Kidney tubule cell (primary cell): ENCODE measurements around the gene STK32B.

Experiments
- DNase-seq: peaks from one replicate; pipeline ENCODE4 v3.0.0-alpha.2; 2018; ENCODE audit warnings: low spot score

The STK32B gene

DNA sequence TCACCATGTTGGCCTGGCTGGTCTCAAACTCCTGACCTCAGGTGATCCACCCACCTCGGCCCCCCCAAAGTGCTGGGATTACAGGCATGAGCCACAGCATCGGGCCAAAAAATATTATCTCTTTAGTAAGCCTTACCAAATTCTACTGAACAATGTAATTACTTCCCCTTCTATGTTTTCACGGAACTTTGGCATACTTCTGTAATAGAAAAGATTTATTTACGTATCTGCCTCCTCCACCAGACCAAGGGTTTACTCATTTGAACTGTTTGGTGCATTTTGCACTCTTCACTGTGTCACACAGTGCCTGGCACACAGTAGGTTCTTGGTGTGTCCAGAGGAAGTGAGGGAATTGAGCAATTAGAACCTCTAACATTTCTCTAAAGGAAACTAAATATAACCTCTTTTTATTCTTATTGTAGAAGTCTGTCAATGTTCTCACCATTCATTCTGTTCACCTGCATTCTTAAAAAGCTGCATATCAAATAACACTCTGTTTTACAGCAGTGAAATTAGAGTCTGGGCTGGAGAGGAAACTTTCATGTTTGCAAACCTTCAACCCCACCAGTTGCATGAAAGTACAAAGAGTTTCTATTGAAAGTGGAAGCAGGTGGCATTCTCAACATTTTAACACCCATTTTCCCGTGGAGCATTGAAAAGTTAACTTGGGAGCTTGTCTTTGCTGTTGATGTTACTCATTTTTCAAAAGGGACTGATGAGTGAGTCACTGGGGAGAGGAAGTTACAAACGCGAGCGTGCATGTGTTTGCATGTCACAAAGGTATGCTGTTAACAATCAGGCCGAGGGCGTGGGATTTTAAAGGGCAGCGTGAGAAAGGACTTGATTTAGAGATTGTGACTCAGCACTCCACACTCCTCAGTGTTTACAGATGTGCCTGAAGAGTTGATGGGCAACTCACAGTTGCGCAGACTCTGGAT, 314.1 kb downstream of the STK32B start:
- DNase-seq, result peak; percentile 95

DNA sequence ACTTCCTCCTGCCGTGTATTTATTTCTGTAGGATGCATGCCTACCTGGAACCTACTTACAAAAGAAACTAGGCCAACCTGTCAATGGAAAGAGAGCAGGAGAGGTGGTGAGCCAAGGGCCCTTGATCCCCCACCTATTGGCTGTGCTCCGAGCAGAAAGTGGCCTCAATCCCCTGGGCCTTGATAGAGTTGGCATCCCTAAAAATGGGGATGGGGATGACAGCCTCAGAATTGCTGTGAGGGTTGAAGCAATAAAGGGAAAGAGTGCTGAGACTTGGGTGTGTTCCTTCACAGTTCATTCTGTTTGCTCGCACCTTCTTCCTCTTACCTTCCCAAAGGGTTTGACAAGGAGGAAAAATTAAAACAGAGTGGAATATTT, 314.7 kb downstream of the STK32B start:
- DNase-seq, result no peak

DNA sequence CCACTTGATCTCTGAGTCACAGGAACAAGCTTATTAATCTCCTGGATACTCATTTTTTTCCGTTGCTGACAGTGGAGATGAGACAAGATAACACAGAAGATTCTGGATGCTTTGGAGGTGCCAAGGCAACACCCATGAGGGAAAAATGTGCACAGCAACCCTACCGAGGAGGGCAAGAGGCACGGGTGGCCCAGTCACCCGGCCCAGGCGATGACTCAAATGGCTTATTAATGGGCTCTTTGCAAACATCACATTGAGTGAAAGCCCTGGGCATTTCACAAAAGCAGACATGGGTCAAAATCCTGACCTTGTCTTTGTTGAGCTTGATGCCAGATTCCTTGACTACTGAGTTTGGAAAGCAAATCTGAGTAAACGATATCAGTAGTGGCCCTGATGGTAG, 315.1 kb downstream of the STK32B start:
- peak; percentile 62 for DNase-seq

DNA sequence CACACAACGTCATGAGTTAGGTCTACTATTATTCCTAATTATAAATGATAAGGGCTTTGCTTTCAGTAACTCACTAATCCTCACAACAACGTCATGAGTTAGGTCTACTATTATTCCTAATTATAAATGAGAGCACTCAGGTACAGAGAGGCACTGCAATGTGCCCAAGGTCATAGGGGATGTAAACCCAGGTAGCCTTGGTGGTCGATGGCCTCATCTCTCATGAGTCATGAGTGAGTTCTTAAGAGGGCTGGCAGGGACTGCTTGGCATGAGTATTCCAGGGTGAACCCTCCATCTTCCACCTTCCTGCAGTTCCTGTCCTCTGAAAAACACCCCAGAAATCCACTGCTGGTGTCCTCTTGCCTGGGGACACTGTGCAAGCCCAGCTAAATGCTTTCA, 317.1 kb downstream of the STK32B start:
- DNase-seq, result no peak

DNA sequence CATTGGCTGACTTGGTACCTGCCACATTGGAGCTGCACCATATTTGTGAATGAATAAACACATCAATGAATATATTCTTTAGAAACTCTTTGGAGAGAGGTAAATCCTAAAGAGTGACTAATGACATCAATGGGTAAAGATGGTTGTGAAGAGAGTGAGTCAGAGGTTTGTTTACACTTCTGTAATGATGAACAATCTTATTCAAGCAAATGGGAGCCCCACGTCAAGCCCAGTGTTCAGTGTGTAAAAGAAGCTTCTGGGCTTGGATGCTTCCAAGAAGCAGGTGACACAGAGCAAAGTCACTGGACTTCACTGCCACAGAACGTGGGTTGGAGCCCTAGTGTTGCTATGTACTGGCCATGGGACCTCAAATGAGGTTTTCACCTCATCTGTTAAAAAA, 319.0 kb downstream of the STK32B start:
- DNase-seq, result peak; percentile 77

DNA sequence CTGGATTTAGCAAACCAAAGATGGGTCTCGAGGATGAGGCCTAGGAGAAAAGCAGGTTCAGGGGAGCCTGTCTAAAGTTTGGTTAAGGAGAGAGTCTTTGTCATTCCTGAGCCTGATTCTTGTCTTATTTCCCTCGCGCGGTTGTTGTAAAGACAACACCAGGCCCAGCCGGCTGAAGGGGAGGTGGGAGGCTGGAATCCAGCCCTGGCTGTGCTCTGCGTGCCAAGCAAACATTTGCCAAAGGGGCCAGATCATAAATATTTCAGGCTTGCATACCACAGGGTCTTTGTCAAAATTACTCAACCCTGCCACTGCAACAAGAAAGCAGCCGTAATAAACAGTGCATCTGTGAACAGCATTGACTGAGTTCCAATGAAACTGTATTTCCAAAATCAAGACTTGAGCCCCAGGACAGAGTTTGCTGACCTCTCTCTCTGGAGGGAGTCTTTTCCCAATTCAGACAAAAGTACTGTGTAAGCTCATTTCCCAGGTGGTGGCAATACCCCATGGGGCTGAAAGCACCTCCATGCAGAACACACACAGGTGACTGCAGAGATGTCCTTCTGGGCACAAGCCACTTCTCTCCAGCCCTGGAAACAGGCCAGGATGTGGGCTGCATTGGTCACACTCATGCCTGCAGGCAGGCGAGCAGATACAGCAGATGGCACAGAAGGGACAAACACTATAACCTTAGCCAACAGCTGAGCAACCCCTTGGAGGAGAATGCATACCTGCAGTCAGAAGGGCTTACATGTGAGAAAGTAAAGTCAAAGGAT, 320.3 kb downstream of the STK32B start:
- peak; percentile 66 for DNase-seq

DNA sequence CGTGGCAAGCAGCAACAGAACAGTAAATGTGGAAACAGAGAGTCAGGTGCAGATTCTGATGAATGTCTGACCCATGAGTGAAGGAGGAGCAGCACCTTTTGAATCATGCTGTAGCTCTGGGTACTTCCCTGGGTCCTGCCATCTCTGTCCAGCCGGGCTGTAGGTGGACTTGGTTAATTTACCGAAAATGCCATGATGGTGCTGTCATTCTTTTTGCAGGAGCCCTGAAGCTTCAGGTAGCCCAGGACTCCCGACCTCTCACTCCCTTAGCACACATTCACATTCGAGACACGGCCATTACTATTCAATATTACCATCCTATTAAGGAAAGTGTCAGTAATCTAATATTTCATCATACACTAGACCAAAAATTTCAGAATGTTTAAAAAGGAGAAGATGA, 320.9 kb downstream of the STK32B start:
- no peak for DNase-seq

DNA sequence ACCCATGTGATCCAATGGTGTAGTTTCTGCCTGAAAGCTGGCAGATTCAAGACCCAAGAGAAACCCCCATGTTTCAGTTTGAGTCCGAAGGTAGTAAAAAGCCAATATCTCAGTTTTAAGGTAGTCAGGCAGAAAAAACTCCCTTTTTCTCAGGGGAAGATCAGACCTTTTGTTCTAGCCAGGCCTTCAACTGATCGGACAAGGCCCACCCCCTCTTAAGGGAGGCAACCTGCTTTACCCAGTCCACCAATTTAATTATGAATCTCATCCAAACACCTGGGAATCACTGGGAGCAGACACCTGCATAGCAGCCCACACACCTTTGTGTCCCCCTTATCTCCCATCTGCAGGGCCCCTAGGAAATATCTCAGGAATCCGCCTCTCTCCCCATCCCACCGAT, 322.0 kb downstream of the STK32B start:
- DNase-seq, result no peak

DNA sequence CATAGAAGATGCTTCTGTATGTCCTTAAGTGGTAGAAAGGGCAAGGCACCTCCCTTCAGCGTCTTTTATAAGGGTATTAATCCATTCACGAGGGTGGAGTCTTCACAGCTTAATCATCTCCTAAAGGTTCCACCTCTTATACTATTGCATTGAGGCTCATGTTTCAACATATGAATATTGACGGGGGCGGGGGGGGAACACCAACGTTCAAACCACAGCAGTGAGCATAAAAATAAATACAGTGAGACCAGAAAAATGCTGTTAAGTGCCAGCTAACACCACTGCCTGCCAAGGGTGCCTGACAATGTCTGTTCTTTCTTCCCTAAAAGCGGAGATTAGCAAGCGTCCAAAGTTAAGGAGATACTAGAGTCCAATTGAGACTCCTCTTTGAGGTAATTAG, 323.3 kb downstream of the STK32B start:
- no peak for DNase-seq

DNA sequence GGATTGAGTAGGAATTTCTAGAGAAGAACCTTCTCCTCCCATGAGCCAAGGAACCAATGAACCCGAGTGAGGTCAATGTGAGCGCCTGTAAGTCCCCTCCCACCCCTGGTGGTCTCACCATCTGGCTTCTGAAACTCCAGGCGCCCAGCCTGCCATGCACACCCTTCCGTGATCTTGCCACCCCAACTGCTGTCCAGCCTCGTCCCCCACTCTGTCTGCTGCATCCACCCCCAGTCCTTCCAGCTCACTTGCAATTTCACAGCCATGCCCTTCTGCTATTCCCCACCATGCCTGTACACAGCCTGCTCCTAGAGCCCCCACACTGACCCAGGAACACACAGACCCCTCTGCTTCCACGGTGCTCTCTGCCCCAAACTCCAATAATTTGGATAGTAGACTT, 323.7 kb downstream of the STK32B start:
- DNase-seq, result no peak

DNA sequence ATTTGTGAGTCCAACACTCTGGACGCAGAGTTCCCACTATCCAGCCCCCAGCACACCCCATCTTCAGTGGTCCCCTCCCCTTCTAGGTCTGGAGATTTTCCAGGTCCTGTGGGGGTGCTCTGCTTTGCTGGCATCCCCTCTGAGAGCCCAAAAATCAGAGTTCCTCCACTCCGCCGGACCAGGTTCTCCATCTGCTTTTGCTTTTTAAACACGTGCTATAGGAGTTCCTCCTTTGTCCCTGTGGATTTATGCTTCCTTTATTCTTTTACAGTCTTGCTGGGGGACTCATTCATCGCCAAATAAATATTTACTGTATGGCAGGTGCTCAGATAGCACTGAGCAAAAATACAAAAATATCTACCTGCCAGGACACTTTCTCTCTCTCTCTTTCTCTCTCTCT, 324.7 kb downstream of the STK32B start:
- DNase-seq, result no peak

DNA sequence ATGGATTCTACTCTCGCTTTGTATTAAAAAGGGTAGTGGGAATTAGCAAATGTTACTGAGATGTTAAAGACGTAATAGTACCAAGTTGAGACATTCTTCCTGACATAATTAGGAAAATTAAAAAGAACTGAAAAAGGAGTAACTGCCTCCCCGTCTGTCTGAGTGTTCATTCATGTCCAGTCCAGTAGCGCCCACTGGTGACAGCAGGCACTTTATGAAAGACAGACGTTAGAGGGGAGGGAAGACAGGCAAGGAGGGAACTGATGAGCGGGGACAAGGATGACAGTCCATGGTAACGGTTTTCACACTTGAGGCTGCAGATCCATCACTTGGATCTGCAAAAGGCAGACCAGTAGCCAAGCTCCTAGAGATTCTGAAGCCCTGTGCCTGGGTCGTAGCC, 326.7 kb downstream of the STK32B start:
- DNase-seq, result no peak

DNA sequence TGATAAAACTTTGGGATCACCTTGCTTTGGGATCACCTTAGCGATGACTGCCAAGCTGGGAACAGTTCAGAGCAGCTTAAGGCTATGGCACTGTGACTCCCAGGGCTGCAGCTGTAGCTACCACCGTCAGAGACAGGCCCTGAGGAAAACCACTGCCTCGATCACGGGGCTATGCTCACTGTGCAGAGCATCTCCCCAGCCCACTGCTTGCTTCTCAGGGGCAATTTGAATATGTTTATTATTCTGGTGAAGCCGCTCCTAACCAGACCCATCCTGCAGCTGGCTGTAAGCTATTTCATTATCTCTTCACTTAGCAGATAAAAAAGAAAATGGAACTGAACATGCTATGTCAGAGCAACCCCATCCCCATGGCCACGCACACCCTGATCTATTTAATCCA, 328.6 kb downstream of the STK32B start:
- DNase-seq, result no peak

DNA sequence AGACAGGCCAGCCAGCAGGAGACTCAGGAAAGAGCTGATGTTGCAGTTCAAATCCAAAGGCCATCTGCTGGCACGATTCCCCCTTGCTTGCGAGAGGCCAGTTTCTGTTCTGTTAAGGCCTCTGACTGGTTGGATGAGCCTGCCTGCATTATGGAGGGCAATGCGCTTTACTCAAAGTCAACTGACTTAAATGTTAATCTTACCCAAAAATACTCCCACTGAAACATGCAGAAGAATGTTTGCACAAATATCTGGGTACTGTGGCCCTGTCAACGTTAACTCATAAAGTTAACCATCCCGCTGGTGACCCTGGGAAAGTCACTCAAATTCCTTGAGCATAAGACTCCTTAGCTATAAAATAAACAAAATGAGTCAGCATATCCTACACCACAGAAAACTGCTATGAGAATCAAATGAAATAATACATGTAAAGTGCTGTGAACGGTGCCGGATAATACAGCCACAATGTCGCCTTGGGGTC, 330.7 kb downstream of the STK32B start:
- peak; percentile 11 for DNase-seq

DNA sequence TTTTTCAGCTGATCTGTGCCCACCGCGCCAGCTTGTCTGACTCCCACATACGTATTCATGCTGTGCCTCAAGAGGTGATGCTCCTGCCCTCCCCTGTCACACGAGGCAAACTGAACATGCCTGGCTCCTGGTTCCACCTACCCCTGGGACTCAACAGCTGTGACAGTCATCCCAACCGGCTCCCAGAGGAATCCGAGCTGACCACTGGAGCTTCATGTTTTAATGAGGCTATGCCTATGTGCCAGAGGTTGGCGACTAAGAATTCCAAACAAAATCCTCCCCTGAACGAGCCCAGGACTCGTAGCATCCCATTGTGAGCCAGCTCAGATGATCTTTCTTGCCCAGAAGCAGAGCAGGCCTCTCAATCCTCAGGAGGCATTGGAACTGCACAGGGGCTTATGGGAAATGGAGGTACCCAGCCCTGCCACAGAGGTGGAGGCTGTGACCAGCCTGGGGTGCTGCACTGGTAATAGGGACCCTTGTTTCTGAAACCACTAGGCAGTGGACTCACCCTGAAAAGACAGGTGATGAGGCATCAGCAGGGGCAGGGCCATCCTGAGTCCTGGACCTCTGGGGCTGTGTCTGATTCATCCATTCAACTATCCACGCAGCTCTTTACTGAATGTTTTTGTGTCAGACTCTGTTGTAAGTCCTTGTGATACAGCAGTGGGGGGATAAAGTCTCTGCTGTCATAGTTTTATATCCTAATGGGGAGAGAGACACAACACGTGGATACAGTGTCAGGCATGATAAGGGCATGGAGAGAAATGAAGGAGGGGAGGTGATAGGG, 332.1 kb downstream of the STK32B start:
- DNase-seq, result no peak

DNA sequence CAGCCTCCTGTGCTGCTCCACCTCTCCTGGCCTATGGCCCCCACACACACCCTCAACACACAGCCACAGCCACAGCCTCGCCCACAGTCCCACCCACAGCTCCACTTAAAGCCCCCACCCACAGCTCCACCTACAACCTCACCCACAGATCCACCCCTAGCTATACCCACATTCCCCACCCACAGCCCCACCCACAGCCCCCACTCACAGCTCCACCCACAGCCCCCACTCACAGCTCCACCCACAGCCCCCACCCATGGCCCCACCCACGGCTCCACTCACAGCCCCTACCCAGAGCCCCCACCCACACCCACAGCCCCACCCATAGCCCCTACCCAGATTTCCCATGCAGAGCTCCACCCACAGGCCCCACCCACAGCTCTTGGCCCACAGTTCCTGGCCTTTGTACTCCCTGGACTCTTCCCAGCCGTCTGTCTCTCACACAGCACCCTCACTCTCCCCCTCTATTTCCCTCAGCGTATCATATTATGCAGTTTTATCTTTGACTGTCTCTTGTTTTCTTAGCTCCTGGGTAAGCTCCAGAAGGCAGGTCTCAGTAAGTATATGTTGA, 334.5 kb downstream of the STK32B start:
- DNase-seq, result no peak

DNA sequence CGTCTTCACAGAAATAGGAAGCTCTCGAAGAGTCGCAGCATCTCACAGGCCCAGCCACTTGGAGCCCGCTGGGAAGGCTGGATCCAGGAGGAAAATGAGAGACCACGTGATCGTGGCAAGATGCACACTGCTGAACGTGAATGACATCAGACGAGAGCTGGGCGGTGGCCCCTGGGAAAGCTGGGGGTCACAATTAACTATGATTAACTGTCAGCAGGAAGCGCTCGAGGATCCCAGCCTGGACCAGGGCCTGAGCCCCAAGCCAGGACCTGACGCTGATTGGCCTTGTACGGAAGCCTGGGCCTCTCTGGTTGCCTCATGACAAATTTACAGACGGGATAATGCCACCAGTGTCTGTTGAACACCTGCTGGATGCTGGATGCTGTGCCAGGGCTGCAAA, 335.6 kb downstream of the STK32B start:
- no peak for DNase-seq

DNA sequence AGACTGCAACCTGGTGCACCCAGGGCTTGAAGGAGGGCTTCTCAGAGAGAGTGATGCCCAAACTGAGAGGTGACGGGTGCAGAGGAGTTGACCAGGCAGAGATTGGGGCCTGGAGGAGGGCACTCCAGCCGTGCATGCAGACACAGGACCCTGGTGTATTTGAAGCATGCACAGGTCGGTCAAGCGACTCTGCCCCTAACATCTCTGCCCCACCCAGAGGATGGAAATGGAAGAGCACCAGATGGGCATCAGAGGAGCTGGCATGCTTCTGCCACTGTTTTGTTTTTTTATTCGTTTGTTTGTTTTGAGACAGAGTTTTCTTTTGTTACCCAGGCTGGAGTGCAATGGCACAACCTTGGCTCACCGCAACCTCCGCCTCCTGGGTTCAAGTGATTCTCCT, 336.2 kb downstream of the STK32B start:
- no peak for DNase-seq

DNA sequence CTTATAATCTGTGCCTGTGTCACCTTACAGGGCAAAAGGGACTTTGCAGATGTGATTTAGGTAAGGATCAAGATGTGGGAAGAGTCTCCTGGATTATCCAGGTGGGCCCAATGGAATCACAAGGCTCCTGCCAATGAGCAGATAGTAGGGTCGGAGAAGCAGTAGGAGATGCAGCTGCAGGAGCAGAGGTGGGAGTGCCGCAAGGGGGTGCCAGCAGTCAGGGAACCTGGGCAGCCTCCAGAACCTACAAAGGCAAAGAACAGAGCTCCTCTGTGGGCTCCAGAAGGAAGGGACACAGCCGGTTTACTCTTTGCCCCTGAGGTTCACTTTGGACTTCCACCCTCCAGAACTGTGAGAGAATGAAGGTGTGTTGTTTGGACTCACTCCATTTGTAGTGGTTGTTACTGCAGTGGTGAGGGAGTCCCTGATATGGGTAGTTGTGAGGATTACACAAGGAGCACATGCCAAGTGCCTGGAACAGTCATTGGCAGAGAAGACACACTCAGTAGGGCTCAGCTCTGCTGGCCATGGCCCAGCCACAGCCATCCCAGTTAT, 338.6 kb downstream of the STK32B start:
- DNase-seq, result no peak

DNA sequence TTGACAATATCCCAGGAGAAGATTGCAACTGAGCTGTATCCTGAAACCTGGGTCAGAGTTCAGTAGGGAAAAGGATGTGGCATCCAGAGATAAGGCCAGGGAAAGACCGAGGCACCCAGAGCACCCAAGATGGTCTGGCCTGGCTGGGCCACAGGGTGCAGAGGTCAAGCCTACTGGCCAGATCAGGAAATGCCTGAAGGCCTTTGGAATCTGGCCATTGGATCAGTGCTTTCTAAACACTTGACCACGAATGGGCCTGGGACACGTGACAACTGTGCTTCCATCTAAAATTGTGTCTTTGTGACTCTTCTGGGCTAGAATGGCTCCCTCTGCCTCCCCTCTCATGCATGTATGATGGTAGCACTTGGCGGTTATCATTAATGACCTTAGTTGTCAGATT, 340.2 kb downstream of the STK32B start:
- no peak for DNase-seq

DNA sequence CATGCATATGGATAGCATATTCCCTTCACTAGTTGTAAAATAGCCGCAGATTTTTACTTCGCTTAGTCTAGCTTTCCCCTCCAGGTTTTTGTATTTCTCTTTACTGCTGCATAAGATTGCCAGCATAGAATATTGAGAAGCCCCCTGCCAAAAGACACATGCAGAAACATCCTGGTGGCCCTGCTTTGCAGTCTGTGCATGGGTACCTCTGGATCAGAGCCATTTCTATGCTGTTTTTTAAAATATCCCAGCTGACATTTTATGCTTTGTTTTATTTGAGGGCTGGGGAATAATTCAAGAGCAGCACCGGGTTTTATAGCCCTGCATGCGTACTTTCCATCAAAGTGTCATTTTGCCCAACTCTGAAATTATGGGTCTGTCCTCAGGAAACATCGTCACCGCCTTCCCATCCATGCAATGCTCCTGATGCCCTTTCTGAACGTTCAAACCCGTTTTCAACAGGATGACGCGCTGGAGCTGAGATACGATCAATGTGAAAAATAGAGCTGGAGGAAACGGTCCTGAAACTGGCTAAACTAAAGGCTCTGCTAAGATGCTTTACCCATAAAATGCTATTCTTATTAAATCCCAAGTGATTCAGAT, 342.7 kb downstream of the STK32B start:
- DNase-seq, result no peak
